HepG2 (cell line): ENCODE data around the gene SYNPO2L. TPM values are rescaled to one million over a fixed set of nuclear protein-coding genes. Genes with fewer than 3 reads are reported as not detected.

Experiments
- FOXK1 ChIP-seq: sonication (generic); formaldehyde crosslinking; IDR thresholded peaks from 2 replicates; pipeline ENCODE4 v1.4.0; 2020; ENCODE audit warnings: low read depth, missing genetic modification reagents, borderline replicate concordance
- GMEB2 ChIP-seq: IDR thresholded peaks from 2 replicates; pipeline ENCODE4 v1.6.1; 2016; ENCODE audit warnings: missing biosample characterization, missing genetic modification reagents, low read depth
- MAFK ChIP-seq, 2 experiments: IDR thresholded peaks in 1 of 2; conservative IDR thresholded peaks in 1 of 2; 2 replicates each; pipeline ENCODE4 v1.6.1; 2011; ENCODE audit warnings: improper control_type of control experiment in 2 of 2, low read length in 2 of 2
- SCMH1 ChIP-seq: sonication (generic); formaldehyde crosslinking; IDR thresholded peaks from 2 replicates; pipeline ENCODE4 v1.9.0; 2021; ENCODE audit warnings: missing genetic modification reagents, mild to moderate bottlenecking, borderline replicate concordance
- TFAP4 ChIP-seq: sonication (generic); IDR thresholded peaks from 2 replicates; pipeline ENCODE4 v1.6.1; 2016; ENCODE audit warnings: low read depth, borderline replicate concordance
- USF2 ChIP-seq, 2 experiments: sonication (generic) in 1 of 2; formaldehyde crosslinking in 1 of 2; IDR thresholded peaks; 2 replicates each; pipeline versions ENCODE4 v1.5.1 to v1.6.1; 2011 to 2020; ENCODE audit warnings: borderline replicate concordance in 1 of 2, low read depth in 1 of 2, low read length in 1 of 2, mild to moderate bottlenecking in 1 of 2, missing genetic modification reagents in 1 of 2, moderate library complexity in 1 of 2
- ZFP1 ChIP-seq: IDR thresholded peaks from 2 replicates; pipeline ENCODE4 v1.6.1; 2016
- ZNF232 ChIP-seq: sonication (generic); formaldehyde crosslinking; IDR thresholded peaks from 2 replicates; pipeline ENCODE4 v1.4.0; 2020; ENCODE audit warnings: missing genetic modification reagents, borderline replicate concordance
- ZNF670 ChIP-seq: sonication (generic); formaldehyde crosslinking; IDR thresholded peaks from 2 replicates; pipeline ENCODE4 v1.8.0; 2022; ENCODE audit warnings: mild to moderate bottlenecking, missing genetic modification reagents, borderline replicate concordance
- polyA plus RNA-seq, 8 experiments: library from polyadenylated mRNA; depleted of rRNA in 3 of 8; stranded (reverse) in 7 of 8; unstranded in 1 of 8; fragments of >200 nt; fragmentation: Illumina TruSeq in 4 of 8; extraction: Trizol in 4 of 8; gene quantifications; 2 replicates each; pipeline versions ENCODE4 v1.2.1 to v1.2.3, GENCODE V29; 2011 to 2016; ENCODE audit warnings: low read depth in 4 of 8, missing spikeins in 1 of 8, mixed read lengths in 1 of 8; ENCODE audit not compliant: insufficient read depth in 1 of 8
- total RNA-seq, 5 experiments: library from RNA; depleted of rRNA; stranded (reverse); fragments of >200 nt; fragmentation: Illumina TruSeq; extraction: Trizol; gene quantifications; 2 replicates each; pipeline ENCODE4 v1.2.3, GENCODE V29; 2016; ENCODE audit warnings: low read depth in 1 of 5
- TF ChIP-seq, protein P1 (sequence below): sonication (generic); formaldehyde crosslinking; IDR thresholded peaks from 2 replicates; pipeline ENCODE4 v1.4.0; 2020; ENCODE audit warnings: missing genetic modification reagents
- TF ChIP-seq, protein P2 (sequence below), 2 experiments: sonication (generic) in 1 of 2; formaldehyde crosslinking in 1 of 2; IDR thresholded peaks; 2 replicates each; pipeline versions ENCODE4 v1.4.0 to v1.6.1; 2016 to 2020; ENCODE audit warnings: borderline replicate concordance in 1 of 2, low read depth in 1 of 2, mild to moderate bottlenecking in 1 of 2, missing genetic modification reagents in 1 of 2
- TF ChIP-seq, protein P3 (sequence below): sonication (generic); formaldehyde crosslinking; IDR thresholded peaks from 2 replicates; pipeline ENCODE4 v1.4.0; 2020; ENCODE audit warnings: low read depth, mild to moderate bottlenecking, missing genetic modification reagents
- TF ChIP-seq, protein P4 (sequence below): sonication (generic); formaldehyde crosslinking; IDR thresholded peaks from 2 replicates; pipeline ENCODE4 v1.5.0; 2020; ENCODE audit warnings: mild to moderate bottlenecking, low read depth, missing genetic modification reagents, borderline replicate concordance

SYNPO2L gene
- total and polyA plus RNA-seq, 2 of the 13 experiments (the other 11 are each of a cell fraction or from before 2014, with no cell fraction given): not detected

DNA sequence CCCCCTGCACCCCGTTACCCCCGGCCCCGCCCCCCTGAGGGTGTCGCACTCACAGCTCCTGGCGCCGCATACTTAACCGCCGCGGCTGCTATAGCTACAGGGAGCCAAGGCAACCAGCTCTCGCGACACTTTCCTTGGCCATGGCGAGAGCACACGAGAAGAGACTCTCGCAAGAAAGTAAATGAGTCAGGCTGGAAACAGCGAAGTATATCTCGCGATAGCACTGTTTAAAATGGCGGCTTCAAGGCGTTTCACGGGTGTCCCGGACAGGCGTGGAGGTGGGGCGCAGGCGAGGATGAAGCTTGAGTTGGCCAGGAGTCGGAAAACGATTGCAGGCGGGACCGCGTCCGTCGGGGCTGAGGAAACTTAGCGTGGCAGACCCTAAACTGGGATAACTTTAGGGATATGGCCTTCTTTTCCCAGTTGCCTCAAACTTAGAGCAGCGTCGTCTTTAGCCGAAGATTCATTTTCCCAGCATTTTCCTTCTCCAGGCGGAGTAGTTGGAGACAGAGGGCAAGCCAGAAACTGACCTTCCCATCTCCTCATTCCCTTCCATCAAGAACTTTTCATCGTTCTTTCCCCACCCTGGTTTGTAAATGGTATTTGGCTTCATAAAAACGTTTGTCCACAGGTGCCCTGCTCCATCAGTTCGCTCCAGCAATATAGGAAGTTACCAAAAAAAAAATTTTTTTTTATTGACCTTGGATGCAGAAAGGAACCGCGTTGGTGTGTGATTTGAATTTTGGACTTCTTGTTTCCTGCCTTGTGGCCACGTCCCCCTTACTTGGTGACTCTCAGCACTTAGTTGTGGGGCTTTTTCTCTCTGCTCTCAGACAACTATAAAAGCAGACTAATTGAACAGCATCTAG lies 29.7 kb downstream of the SYNPO2L start (continued):
- TF ChIP-seq SCMH1 (CRISPR knock-in tag) (no peak), ZNF670 (no peak), MAFK (conservative IDR thresholded peaks at IDR 0.05 in 1 of 2, IDR thresholded peaks at IDR 0.05 in 1 of 2; ENCODE audit: low read length in 2 of 2) (no peak), FOXK1 (CRISPR knock-in tag) (peak; percentile 64; the same call in 1 of the 2 replicates), ZFP1 (CRISPR knock-in tag) (no peak), ZNF232 (CRISPR knock-in tag) (peak; percentile 38; the same call in 1 of the 2 replicates), TFAP4 (no peak), USF2 (IDR thresholded peaks at IDR 0.05; ENCODE audit: low read depth, low read length) (no peak), USF2 (CRISPR knock-in tag; IDR thresholded peaks at IDR 0.05; ENCODE audit: borderline replicate concordance) (no peak), GMEB2 (CRISPR knock-in tag) (no peak)
- TF ChIP-seq, protein P1, sequence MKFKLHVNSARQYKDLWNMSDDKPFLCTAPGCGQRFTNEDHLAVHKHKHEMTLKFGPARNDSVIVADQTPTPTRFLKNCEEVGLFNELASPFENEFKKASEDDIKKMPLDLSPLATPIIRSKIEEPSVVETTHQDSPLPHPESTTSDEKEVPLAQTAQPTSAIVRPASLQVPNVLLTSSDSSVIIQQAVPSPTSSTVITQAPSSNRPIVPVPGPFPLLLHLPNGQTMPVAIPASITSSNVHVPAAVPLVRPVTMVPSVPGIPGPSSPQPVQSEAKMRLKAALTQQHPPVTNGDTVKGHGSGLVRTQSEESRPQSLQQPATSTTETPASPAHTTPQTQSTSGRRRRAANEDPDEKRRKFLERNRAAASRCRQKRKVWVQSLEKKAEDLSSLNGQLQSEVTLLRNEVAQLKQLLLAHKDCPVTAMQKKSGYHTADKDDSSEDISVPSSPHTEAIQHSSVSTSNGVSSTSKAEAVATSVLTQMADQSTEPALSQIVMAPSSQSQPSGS (CRISPR knock-in tag): peak; percentile 45; the same call in 1 of the 2 replicates
- TF ChIP-seq, protein P2, sequence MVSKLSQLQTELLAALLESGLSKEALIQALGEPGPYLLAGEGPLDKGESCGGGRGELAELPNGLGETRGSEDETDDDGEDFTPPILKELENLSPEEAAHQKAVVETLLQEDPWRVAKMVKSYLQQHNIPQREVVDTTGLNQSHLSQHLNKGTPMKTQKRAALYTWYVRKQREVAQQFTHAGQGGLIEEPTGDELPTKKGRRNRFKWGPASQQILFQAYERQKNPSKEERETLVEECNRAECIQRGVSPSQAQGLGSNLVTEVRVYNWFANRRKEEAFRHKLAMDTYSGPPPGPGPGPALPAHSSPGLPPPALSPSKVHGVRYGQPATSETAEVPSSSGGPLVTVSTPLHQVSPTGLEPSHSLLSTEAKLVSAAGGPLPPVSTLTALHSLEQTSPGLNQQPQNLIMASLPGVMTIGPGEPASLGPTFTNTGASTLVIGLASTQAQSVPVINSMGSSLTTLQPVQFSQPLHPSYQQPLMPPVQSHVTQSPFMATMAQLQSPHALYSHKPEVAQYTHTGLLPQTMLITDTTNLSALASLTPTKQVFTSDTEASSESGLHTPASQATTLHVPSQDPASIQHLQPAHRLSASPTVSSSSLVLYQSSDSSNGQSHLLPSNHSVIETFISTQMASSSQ (IDR thresholded peaks at IDR 0.05; ENCODE audit: low read depth): no peak
- TF ChIP-seq, protein P2 (CRISPR knock-in tag; IDR thresholded peaks at IDR 0.05; ENCODE audit: borderline replicate concordance): peak; percentile 49; the same call in 1 of the 2 replicates
- TF ChIP-seq, protein P3, sequence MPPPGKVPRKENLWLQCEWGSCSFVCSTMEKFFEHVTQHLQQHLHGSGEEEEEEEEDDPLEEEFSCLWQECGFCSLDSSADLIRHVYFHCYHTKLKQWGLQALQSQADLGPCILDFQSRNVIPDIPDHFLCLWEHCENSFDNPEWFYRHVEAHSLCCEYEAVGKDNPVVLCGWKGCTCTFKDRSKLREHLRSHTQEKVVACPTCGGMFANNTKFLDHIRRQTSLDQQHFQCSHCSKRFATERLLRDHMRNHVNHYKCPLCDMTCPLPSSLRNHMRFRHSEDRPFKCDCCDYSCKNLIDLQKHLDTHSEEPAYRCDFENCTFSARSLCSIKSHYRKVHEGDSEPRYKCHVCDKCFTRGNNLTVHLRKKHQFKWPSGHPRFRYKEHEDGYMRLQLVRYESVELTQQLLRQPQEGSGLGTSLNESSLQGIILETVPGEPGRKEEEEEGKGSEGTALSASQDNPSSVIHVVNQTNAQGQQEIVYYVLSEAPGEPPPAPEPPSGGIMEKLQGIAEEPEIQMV (CRISPR knock-in tag): peak; percentile 58; the same call in 1 of the 2 replicates
- TF ChIP-seq, protein P4, sequence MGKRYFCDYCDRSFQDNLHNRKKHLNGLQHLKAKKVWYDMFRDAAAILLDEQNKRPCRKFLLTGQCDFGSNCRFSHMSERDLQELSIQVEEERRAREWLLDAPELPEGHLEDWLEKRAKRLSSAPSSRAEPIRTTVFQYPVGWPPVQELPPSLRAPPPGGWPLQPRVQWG: no peak
